Stimulated activated naive CD4-positive, alpha-beta T cell (primary cell): ENCODE data around the gene KIAA1217.
"Not testable (repeated sequence)": the region's sequence is repeated elsewhere in the genome, so short reads cannot be mapped to it uniquely, and the experiment has no call there.

ENCODE experiments used
- DNase-seq, 6 experiments: peaks; one replicate each; lab custom pipeline; 2025; lab: John Stamatoyannopoulos, UW

Gene KIAA1217

DNA sequence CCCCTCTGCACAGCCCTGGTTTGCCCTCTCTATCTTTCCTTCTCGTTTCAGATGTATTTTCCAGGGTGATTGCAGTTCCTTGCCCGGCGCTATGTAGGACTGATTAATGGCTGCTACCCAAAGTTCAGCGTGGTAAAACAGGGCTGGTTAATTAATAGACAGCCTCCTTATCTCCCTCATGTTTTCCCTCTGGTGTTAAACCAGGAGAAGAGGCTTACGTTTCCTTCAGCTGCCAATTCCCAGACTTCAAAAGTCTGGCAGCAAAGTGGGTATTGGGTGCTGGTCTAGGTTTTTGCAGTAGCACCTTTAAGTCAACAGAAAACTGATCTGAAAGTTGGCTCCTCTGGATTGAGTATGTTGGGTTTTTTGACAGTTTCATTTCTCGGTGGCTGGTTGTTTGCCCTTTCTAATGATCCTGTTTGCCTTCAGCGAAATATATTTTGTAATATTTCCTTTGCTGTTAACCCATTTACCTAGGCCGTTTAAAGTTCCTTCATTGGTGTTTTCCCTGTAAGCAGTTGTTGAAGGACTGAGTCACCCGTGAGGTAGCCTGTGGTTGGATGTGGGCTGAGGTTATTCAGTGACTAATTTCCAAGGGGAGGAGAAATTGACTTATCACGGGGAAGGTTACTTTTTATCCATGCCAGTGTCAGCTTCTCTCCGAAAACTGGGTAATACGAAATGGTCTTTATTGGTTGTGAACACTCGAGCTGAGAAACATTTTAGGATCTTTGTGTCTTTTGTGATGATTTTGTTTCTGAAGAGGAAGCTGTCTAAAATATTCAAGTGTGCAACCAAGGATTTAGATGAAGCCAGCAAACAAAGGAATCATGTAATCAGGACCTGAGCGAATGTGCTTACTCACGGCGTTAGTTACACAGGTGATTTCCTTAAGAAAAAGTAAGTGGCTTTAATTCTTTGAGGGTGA is 257.2 kb downstream of the KIAA1217 start:
- DNase-seq: no peak

DNA sequence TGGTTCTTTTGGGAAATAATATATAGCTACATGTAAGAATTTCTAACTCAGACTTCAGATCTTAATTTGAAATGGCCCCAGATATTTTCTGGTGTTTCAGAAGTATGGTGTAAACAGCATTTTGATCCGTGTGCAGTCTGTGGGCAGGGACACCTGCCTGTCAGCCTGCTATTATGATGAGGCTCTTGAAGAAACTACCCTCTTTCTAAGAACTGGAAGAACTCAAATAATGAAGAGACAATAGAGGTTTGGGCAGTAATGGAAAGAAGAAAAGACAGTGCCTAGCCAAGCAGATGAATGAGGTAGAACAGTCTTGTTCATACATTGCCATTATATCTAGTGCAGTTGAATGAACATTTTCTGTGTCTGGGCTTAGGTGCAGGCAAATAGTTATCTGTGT is 258.2 kb downstream of the KIAA1217 start:
- DNase-seq: no peak

GRCh38 chr10:24467605-24468004 is 258.7 kb downstream of the KIAA1217 start:
- DNase-seq: no peak

- DNase-seq: no peak
Observed at GRCh38 chr10:24468281-24468751, 259.4 kb downstream of the KIAA1217 start.

- no peak for DNase-seq
Observed at GRCh38 chr10:24469993-24470392, 261.1 kb downstream of the KIAA1217 start.

- DNase-seq: no peak
Observed at GRCh38 chr10:24475598-24475997, 266.7 kb downstream of the KIAA1217 start.

DNA sequence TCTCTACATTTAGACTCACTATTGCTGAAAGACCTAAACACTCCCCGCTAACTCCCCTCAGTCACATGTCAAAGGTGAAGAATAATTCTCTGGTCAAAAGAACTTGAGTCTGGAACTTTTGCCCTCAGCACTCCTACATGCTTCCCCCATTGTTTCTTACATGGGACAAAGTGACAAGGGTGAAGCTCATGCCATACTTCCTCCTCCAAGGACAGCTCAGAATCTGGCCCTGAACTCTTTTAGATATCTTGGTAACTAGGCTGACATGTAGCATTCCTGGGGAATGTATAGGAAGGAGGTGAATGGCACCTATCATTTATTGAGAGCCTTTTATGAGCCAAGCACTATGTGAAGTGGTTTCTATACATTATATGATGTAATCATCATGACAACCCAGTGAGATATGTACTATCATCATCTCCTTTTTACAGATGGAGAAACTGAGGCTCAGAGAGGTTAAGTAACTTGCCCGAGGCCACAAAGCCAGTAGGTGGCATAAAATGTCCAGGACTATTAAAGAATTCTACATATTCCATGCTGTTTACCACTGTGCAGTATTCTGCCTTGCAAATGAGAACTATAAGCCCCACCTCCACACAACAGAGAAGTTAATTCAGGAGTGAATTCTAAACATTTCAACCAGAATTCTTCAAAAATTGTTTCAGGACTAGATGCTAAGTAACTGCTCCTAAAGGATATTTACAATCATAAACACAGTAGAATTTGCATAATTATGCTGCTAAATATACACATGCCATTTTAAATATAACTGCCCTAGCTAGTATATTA is 268.2 kb downstream of the KIAA1217 start:
- no peak for DNase-seq

GRCh38 chr10:24477915-24478314 is 269.0 kb downstream of the KIAA1217 start:
- no peak for DNase-seq

GRCh38 chr10:24479806-24480205 is 270.9 kb downstream of the KIAA1217 start:
- DNase-seq: no peak

DNA sequence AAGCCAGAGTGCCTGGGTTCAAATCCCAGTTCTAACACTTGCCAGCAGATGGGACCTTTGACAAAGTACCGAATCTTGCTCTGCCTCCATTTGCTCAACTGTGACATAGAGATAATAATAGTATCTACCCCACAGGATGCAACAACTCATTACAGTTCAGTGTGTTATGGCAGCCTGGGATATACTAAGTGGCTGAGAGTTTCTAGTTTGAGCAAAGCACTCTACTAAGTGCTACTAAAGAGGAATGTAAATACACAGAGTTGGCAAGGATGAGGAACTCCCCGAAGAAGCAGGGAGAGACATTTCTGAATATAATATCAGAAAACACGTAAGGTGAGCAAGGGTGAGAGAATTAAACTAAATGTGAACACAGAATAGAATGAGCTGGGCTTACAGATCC is 271.5 kb downstream of the KIAA1217 start:
- no peak for DNase-seq

- no peak for DNase-seq
Observed at GRCh38 chr10:24481241-24481640, 272.3 kb downstream of the KIAA1217 start.

DNA sequence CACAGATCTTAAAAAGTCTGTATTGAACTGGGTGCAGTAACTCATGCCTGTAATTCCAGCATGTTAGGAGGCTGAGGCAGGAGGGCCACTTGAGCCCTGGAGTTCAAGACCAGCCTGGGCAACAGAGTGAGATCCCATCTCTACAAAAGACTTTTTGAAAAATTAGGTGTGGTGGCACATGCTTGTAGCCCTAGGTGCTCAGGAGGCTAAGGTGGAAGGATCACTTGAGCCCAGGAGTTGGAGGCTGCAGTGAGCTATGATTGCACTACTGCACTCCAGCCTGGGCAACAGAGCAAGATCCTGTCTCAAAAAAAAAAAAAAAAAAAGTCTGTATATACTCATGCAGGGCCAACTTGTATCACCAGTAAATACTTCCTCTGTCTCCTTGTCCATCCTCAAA is 273.8 kb downstream of the KIAA1217 start:
- DNase-seq: not testable (repeated sequence)

GRCh38 chr10:24483701-24484100 is 274.8 kb downstream of the KIAA1217 start:
- no peak for DNase-seq

DNA sequence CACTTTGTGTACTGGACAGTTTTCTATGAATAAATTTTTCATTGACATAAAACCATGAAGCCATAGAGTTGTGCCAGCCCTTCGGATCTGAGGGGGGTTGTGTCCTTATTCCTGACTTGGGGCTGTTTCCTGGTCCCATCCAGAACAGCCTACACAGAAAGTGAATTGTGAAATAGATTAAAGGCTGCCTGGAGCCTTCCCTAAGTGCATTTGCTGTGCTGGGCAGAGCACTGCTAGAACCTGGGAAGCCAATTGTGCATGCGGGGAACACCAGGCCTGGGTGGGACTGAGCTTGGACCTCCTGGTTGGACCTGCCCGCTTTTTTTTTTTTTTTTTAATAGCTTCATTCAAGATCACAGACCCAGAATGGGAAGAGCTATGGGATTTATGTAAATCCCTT is 275.8 kb downstream of the KIAA1217 start:
- DNase-seq: no peak

DNA sequence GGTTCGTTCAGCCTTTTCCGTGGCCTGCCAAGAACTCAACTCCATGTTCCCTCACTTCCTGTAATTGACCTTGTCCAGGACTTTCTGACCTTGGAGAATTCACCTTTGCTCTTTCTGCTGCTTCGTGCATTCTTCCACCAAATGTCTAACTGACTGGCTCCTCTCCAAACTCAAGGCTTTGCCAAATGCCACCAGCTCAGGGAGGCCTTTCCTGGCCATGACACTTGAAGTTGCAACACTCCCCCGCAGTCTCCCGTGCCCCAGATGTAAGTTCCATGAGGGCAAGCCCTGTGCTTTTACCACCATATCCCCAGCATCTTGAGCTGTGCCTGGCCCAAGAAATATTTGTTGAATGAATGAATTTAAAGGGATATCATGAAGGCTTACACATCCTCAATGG is 276.4 kb downstream of the KIAA1217 start:
- DNase-seq: no peak

DNA sequence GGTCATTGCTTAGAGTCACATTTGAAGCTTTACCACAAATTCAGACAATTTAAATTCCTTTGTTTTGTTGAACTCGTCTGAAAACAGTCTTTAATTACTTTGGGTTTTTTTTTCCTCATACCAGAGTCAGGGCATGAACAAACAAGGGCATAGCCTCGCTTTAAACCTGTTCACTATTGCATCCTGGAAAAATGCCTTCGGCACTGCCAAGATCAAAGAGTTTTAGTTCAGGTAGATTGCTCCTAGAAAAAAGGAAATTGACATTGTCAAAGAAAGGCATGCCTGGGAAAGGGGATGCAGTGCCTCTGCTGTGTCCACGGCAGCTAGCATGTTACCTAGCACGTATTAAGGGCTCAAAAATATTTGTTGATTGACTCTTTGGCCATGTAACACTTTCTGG is 279.7 kb downstream of the KIAA1217 start:
- DNase-seq: no peak

- DNase-seq: no peak
Observed at GRCh38 chr10:24493165-24493564, 284.2 kb downstream of the KIAA1217 start.

GRCh38 chr10:24494236-24494635 is 285.3 kb downstream of the KIAA1217 start:
- DNase-seq: no peak

- DNase-seq: no peak
Observed at GRCh38 chr10:24494777-24495176, 285.8 kb downstream of the KIAA1217 start.

DNA sequence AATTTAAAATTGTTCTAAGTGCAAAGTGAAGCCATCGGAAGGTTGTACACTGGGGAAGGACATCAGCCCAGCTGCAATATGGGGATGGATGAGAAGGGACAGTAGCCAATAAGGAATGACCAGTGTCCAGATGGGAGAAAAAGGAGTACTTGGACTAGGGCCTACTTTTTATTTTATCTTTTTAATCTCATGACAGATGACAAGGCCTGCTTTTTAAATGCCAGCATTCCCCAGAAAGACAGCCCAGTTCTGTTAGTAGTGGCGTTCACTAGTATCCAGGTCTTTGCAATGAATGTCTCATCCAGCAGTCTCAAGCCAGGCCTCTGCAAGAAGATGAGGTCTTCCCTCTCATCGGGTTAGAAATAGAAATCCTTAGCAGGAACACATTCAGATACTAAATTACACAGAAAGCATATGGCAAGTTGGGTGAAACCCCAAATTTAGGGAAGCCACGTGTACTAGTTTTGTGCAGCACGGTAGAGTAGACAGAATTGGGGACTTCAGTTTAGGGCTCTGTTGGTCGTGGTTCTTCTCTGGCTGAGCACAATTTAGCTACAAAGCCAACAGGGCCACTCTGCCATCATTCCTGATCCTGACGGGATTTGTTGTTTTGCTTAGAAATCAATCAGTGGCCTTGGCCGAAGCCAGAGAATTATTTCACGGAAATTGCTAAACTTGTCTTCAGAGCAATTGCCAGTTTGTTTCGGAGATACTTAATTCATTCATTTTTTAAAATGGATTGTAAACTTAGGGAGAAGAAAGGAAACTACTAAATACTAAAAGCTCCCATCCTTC is 286.9 kb downstream of the KIAA1217 start:
- no peak for DNase-seq

DNA sequence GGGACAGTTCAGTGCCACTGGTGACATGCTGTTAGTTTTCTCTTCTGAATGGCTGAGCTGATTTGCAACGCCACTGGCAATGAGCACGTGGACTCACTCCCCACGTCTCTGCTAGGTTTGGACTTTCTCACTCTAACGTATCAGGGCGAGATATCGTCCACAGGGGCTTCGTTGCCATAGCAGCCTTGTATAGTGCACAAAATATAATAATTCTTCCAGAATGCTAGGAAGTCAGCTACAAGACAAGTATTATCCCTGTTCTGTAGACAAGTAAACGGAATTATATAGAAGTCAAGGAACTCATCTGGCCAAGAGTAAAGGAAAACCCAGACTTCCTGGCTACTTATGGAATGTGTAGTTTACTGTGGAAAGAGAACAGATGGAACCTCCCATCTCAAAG is 288.0 kb downstream of the KIAA1217 start:
- DNase-seq: no peak

DNA sequence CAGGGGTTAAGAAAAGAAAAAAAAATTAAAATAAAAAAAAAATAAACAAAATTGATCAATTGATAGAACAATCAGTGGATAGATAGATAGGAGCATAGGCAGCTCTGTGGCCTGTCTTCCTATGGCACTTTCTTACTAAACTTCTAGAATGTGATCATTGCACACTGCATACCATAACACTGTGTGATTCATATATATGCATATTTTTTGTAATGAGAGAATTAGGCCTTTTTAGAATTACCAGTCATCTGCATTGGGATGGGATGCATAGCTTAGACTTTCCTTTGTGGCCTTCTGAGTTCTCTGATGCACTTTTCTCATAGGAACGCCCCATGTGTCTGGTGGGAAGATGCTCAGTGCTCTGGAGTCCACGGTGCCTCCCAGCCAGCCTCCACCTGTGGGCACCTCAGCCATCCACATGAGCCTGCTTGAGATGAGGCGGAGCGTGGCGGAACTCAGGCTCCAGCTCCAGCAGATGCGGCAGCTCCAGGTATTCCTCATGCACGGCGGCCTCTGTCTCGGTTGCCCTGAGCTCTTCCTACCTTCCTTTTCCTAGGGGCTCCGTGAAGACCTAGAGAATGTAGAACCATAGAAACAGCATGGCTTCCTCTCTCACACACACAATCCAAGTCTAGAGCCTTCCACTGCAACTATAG is 292.2 kb downstream of the KIAA1217 start:
- no peak for DNase-seq
